GM10248 (cell line): ENCODE data around the gene RNH1.

Experiments used
- CTCF ChIA-PET: fragments of 300-600 bp; sonication (Branson Sonifier 250); formaldehyde crosslinking; extraction: SDS; loops from one replicate; lab custom pipeline; 2021; ENCODE audit warnings: antibody characterized with exemption; lab: Yijun Ruan, JAX
- POLR2A ChIA-PET: fragments of 350-650 bp; sonication (Branson Sonifier 250); formaldehyde crosslinking; extraction: SDS; loops from one replicate; lab custom pipeline; 2020; ENCODE audit warnings: antibody characterized with exemption; lab: Yijun Ruan, JAX
- DNase-seq: peaks from one replicate; pipeline ENCODE4 v3.0.0; 2012; ENCODE audit errors: extremely low spot score
- TF ChIP-seq, protein P1 (sequence below): IDR thresholded peaks from 2 replicates; pipeline ENCODE4 v1.5.1; 2012; ENCODE audit warnings: mild to moderate bottlenecking, low read depth; ENCODE audit errors: extremely low read depth, missing control alignments, control extremely low read depth

RNH1 gene

DNA sequence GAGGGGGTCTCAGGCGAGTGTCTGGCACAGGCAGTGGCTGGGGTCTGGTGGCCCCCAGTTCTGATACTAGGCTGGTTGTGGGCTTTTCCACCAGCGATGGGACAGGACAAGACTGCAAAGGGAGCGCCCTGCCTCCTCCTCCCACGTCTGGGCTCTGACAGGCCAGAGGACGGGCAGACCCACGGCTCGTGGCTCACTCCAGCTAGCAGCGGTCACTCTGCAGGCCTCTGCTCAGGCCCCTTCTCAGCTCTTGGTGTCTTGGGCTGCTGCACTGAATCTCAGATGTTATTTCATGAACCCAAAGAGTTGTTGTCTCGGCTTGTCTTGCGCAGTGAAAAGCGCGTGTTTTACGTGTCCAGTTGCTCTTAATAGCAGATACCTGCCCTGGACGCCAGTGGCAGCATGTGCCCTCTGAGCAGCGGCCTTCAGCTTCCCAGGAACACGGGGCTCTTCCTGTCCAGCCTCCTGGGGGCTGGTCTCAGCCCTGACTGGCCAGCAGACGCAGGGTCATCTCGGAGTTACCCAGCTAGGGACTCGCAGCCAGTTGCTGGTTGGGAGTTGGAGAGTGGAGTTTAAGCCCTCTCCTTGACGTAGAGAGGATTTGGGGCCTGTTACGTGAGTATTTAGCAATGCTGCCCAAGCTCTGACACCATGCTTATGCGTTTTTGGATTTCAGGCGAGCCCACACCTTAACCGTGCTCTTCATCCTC lies 47.4 kb downstream of the RNH1 start:
- POLR2A ChIA-PET, result interaction anchor here (0.6 kb wide), 1 partner anchor 12 kb away, joined by 3 read pairs; no protein-coding TSS in a partner anchor
- DNase-seq, result no peak
- CTCF ChIA-PET, result interaction anchor here (1.3 kb wide), 1 partner anchor 13 kb away, joined by 4 read pairs; no protein-coding TSS in a partner anchor
- TF ChIP-seq, protein P1, sequence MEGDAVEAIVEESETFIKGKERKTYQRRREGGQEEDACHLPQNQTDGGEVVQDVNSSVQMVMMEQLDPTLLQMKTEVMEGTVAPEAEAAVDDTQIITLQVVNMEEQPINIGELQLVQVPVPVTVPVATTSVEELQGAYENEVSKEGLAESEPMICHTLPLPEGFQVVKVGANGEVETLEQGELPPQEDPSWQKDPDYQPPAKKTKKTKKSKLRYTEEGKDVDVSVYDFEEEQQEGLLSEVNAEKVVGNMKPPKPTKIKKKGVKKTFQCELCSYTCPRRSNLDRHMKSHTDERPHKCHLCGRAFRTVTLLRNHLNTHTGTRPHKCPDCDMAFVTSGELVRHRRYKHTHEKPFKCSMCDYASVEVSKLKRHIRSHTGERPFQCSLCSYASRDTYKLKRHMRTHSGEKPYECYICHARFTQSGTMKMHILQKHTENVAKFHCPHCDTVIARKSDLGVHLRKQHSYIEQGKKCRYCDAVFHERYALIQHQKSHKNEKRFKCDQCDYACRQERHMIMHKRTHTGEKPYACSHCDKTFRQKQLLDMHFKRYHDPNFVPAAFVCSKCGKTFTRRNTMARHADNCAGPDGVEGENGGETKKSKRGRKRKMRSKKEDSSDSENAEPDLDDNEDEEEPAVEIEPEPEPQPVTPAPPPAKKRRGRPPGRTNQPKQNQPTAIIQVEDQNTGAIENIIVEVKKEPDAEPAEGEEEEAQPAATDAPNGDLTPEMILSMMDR, result no peak

DNA sequence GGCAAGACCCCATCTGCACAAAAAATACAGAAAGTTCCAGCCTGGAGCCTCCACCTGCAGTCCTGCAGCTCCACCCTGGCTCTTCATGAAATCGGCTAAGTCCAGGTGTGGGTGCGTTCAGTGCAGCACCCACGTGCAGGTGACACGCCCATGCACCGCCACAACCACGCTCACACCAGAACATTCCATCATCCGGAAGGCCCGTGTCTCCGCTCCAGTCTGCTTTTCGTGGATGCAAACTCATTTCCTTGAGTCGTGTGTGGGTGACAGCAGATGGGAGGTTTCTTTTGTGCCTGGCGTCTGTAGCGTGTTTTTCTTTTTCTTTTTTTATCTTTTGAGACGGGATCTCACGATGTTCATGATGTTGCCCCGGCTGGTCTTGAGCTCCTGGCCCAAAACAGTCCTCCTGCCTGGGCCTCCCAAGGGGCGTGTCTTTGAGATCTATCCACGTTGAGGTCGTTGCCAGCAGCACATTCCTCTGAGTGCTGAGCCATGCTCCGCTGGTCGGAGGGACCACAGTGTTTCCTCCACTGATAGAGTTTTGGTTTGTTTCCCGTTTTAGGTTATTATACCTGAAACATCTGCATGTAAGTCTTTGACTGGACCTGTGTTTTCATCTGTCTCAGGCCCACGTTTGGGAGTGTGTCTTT lies 49.8 kb downstream of the RNH1 start:
- DNase-seq, result no peak
- TF ChIP-seq, protein P1, result no peak
- CTCF ChIA-PET, result interaction anchor here (1.0 to 1.6 kb wide), 3 partner anchors 9 to 62 kb away, joined by 3 to 8 read pairs (median 3); no protein-coding TSS in a partner anchor
- POLR2A ChIA-PET, result no interaction called here

DNA sequence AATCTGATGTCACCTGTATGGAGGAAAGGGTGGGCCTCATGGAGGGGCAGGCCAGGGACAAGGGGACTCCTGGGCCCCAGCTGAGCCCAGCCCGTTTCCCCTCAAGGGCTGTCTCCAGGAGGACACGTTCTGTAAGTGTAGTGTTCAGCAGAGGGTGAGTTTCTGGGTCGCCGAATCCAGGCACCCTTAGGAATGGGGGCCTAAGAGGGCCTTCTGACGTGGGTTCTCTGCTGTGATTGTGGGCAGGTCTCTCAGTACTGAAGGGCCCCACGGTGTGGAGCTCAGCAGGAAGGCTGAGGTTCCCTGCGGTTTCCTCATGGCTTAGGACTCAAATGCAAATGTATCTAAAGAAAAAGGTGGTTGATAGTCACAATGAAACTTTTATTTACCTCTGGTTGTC lies 50.5 kb downstream of the RNH1 start:
- CTCF ChIA-PET, result interaction anchor here (1.0 to 1.7 kb wide), 4 partner anchors 8 to 62 kb away, joined by 3 to 8 read pairs (median 4); no protein-coding TSS in a partner anchor

DNA sequence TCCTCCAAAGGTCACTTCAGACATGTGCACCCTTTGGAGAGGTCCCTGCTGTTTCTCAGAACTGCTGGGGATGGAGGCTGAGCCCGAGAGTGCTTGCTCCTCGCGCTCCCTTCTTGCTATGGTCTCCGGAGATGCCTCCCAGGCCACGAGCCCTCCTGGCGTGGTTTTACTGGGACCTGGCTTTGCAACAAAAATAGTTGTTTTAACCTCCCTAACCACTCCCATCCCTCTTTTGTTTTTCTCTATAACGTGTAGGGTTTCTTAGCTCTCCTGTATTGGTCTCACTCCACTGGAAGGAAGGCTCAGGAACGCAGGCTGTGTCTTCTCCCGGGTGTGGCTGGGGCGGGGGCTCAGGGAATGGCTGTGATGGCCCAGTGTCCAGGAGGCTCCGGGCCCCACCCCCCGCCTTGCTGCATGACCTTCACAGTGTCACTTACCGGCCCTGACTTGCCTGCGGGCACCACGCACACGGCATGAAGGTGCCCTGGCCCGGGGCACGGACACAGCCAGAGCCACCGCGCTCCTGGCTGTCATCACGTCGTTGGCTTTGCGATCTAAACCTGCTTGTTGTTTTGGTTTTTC lies 51.4 kb downstream of the RNH1 start:
- DNase-seq, result no peak
- ChIA-PET CTCF (interaction anchor here (1.7 kb wide), 1 partner anchor 10 kb away, joined by 5 read pairs; no protein-coding TSS in a partner anchor), POLR2A (interaction anchor here (0.8 kb wide), 1 partner anchor 45 kb away, joined by 3 read pairs; no protein-coding TSS in a partner anchor)
- TF ChIP-seq, protein P1, result no peak

More for the DNA sequence above, 50.5 kb downstream of the RNH1 start:
- POLR2A ChIA-PET, result interaction anchor here (0.8 kb wide), 1 partner anchor 44 kb away, joined by 3 read pairs; no protein-coding TSS in a partner anchor
- DNase-seq, result peak; percentile 72
- TF ChIP-seq, protein P1, result no peak

DNA sequence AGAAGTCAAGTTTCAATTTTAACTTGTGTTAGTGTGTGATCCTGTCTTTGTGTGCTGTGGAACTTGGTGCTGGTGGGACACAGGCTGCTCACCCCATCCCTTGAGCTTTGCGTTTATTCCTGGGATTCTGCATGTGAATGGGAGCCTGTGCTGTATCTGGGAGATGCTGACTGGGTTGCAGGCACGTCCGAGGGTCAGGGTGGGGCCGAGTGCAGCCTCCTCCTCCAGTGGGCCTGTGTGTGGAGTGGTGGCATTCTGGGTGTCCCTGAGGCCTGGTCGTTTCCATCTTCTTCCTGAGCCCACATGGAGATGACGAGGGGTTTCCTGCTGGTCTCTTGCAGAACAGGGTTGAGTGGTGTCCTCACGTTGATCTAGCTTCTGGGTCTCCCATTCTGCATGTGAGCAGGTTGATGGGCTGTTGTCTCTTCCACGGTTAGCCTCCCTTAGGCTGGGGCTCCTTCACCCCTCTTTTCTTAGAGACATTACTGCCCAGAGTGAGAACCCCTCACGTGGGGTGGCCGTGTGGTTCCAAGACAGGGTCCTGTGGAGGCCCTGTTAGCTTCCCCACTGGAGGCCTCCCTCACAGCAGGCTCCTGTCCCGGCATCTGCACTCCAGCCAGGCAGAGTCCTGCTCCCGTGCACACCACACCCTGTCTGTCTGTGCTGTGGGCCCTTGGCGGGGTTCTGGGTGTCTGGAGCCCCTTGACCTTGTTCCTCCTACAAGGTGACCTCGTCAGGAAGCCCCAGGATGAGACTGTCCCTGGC lies 52.1 kb downstream of the RNH1 start:
- no peak for DNase-seq
- ChIA-PET CTCF (interaction anchor here (1.5 to 1.7 kb wide), 2 partner anchors 10 to 138 kb away, joined by 3 to 5 read pairs; no protein-coding TSS in a partner anchor), POLR2A (no interaction called here)
- TF ChIP-seq, protein P1, result no peak

DNA sequence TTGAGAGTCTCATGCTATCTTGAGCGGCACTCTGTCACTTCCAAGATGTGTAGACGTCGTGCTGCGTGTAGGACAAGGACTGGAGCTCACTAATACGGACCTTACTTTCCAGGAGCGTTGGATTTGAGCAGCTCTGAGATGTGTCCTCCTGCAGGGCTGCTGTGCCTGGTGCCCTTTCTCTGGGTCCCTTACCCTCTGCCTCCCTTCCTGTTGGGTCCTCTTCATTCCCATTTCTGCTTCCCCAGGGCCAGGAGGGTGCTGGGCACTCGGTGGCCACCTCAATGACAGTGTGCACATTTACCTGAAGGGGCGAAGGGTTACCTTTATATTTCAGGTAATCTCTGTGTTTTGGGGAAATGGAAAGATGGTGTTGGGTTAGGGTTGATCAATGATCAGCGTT lies 53.0 kb downstream of the RNH1 start:
- CTCF ChIA-PET, result interaction anchor here (1.5 kb wide), 1 partner anchor 137 kb away, joined by 3 read pairs; no protein-coding TSS in a partner anchor
- no peak for DNase-seq
- POLR2A ChIA-PET, result no interaction called here
- TF ChIP-seq, protein P1, result no peak
